GM10266 (cell line): Measurements from ENCODE around the gene CCDC116.

Source experiments
- DNase-seq: peaks from one replicate; pipeline ENCODE4 v3.0.0; 2012; ENCODE audit errors: extremely low spot score
- CTCF ChIP-seq: IDR thresholded peaks from 2 replicates; pipeline ENCODE4 v1.5.1; 2012; ENCODE audit warnings: mild to moderate bottlenecking, low read depth; ENCODE audit not compliant: control insufficient read depth, insufficient read depth; ENCODE audit errors: missing control alignments

The CCDC116 gene

GRCh38 chr22:21629255-21630149, 3.1 kb upstream of the CCDC116 start, which contains the start of gene YDJC:
Gene YDJC (minus strand): TSS chr22:21630022. CDS start chr22:21630014, 8 bp downstream.
- TF ChIP-seq CTCF = peak; percentile 77
- peak; percentile 97 for DNase-seq

GRCh38 chr22:21631025-21631424, 1.5 kb upstream of the CCDC116 start:
- TF ChIP-seq CTCF = no peak
- DNase-seq = no peak

- TF ChIP-seq CTCF = no peak
- no peak for DNase-seq
Observed at GRCh38 chr22:21632931-21633330, 371 bp downstream of the CCDC116 start.

GRCh38 chr22:21633481-21633880, 921 bp downstream of the CCDC116 start:
- no peak for DNase-seq
- no peak for TF ChIP-seq CTCF

GRCh38 chr22:21634081-21634480, 1.5 kb downstream of the CCDC116 start:
- no peak for TF ChIP-seq CTCF
- no peak for DNase-seq

- DNase-seq = no peak
- TF ChIP-seq CTCF = no peak
Observed at GRCh38 chr22:21634844-21635243, 2.3 kb downstream of the CCDC116 start.
